Heart right ventricle (tissue), 16 donors: ENCODE data around the gene OGDHL. TPM values are rescaled to one million over a fixed set of nuclear protein-coding genes. Genes with fewer than 3 reads are reported as not detected.

Experiments used
- ATAC-seq, 8 donors: fragments of 200-7000 bp; cut with Tn5 transposase; one replicate each; pipeline ENCODE4 v1.9.1; 2020; ENCODE audit warnings: mild to moderate bottlenecking in 8 of 8, moderate library complexity in 8 of 8, moderate number of reproducible peaks in 1 of 8
- DNase-seq, 2 donors: peaks; one replicate each; pipeline ENCODE4 v3.0.0-alpha.2; 2020
- H3K27ac ChIP-seq, 10 donors: fragments of 200-600 bp; sonication (generic) in 2 of 10; one replicate each; pipeline versions ENCODE4 v1.5.0 to v1.8.0; 2020 to 2022; ENCODE audit warnings: mild to moderate bottlenecking in 3 of 10
- H3K27me3 ChIP-seq, 7 donors: fragments of 200-600 bp; one replicate each; pipeline ENCODE4 v1.8.0; 2021 to 2022; ENCODE audit warnings: mild to moderate bottlenecking in 2 of 7
- H3K36me3 ChIP-seq, 9 donors: fragments of 200-600 bp; sonication (generic) in 1 of 9; one replicate each; pipeline versions ENCODE4 v1.5.0 to v1.8.0; 2020 to 2022; ENCODE audit warnings: mild to moderate bottlenecking in 2 of 9
- H3K4me1 ChIP-seq, 9 donors: fragments of 200-600 bp; sonication (generic) in 1 of 9; one replicate each; pipeline versions ENCODE4 v1.5.0 to v1.8.0; 2020 to 2022; ENCODE audit warnings: mild to moderate bottlenecking in 4 of 9
- H3K4me3 ChIP-seq, 10 donors: fragments of 200-600 bp; sonication (generic) in 2 of 10; one replicate each; pipeline versions ENCODE4 v1.5.0 to v1.8.0; 2020 to 2022; ENCODE audit warnings: mild to moderate bottlenecking in 7 of 10, moderate library complexity in 2 of 10
- H3K9me3 ChIP-seq, 11 donors: fragments of 200-600 bp in 10 of 11; sonication (generic) in 2 of 11; one replicate each; pipeline versions ENCODE4 v1.5.0 to v1.8.0; 2013 to 2022; ENCODE audit warnings: mild to moderate bottlenecking in 2 of 11, control low read depth in 1 of 11, moderate library complexity in 1 of 11
- WGBS, 2 donors: extraction: QIAGEN DNeasy Blood & Tissue Kit; methylation state at CpG; one replicate each; pipeline ENCODE4 v1.1.7; 2013; ENCODE audit warnings: inconsistent platforms in 1 of 2; 5-methylcytosine and 5-hydroxymethylcytosine counted together
- intact Hi-C, 10 donors: fragments of 100-400 bp; cut with DNase I; formaldehyde crosslinking; loops; one replicate each; pipeline versions ENCODE4 v1.11.1 to v1.14.2; 2022
- polyA plus RNA-seq, 2 donors: library from polyadenylated mRNA; stranded (reverse); fragments of 200-250 nt; gene quantifications; one replicate each; pipeline ENCODE4 v1.2.3, GENCODE V29; 2013
- total RNA-seq, 10 donors: library from RNA; stranded (reverse); fragmentation: NEBNext Ultra II Directional in 3 of 10; extraction: Animal tissue kit (Norgen Biotek cat#: 25700) in 3 of 10; gene quantifications; one replicate each; pipeline versions ENCODE4 v1.2.1 to v1.2.4, GENCODE V29; 2021 to 2023
- TF ChIP-seq, protein P1 (sequence below), 9 donors: fragments of 200-600 bp; sonication (generic) in 2 of 9; IDR thresholded peaks; one replicate each; pipeline versions ENCODE4 v1.5.0 to v1.8.0; 2021 to 2022; ENCODE audit warnings: antibody characterized with exemption in 9 of 9, mild to moderate bottlenecking in 5 of 9, moderate library complexity in 1 of 9
- donor health status: Arrhythmogenic right ventricular cardiomyopathy.
- donor health status: ischemic (EF 13 %, LVEDD 7.1; RV severe dilation, severe dysfunction).
- donor health status: healthy with polysubstance abuse.
- donor health status: DM: no; HTN: yes; CAD: no.
- donor health status: DM: no; HTN: no; CAD: no.
- donor health status: ischemic (EF 25% LVEDD 6.9; RV normal size, moderate dysfunction).
- donor health status: ischemic (EF 25% LVEDD 5.7; RV mildly dilated, moderate dysfunction).
- donor health status: healthy.
- donor health status: DM: yes; HTN: yes; CAD: no.
- donor health status: Ischemic cardiomyopathy.
- donor health status: ischemic (EF 35%, LVEDD 5.7; RV mildly dilated, moderate dysfunction).
- donor health status: nonischemic (EF 11% LVEDD 7.7; RV severe dilation, severe dysfunction).
- donor health status: DM: yes; HTN: yes; CAD: no.
- donor health status: PGD.
- donor health status: ischemic (EF 29% LVEDD 5.4; RV normal size, mild dysfunction).
- donor health status: nonischemic (EF 23%, LVEDD 6.1; RV moderate dilation, normal function).

The OGDHL gene
- total and polyA plus RNA-seq, 12 donors: 0.07 to 11.4 (median 2.4) TPM

DNA sequence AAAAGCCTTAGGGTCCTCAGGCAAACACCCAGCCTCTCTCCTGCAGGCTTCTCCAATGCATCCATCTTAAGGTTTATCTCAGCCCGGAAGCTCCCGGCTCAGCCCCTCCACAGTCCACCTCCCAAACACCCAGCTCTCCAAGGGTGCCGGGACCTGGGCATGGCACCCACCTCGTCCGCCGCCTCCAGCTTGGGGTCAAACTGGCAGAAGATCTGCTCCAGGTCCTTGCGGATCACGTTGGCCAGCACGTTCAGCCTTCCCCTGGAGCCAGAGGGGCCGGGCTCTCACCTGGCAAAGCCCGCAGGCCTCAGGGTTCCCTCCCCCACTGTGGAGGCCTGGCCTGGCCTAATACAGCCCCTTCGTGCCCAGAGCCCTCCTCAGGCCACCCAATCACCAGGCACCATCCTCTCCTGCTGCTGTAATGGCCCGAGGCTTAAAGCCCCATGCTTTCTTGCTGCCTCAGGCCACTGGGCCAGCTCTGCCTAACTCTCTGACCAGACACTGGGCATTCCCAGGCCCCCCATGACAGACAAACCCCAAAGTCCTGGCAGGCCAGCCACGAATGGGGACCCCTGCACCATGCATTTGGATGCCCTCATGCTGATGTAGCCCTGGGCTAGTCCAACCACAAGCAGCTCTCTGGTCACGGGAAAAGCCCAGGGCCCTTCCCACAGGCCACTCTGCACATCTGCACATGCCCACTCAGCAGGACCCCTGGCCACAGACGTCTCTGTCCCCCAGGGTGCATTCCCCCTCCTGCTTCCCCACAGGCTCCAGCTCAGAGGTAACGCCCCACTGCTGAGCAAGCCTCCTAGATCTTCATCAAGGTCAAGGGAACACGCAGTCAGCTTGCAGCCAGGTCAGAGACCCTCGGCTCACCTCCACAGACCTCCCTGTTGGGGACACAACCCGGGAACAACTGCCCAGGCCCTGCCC lies 12.3 kb downstream of the OGDHL start:
- ATAC-seq: no peak
- intact Hi-C loops: no loop called here
- peaks cover 0 to 14% (median 0%) of the 10 kb centered on the region in 7 donors for H3K27me3 ChIP-seq
- H3K36me3 ChIP-seq: no peaks in the 10 kb centered on the region
- TF ChIP-seq, protein P1, sequence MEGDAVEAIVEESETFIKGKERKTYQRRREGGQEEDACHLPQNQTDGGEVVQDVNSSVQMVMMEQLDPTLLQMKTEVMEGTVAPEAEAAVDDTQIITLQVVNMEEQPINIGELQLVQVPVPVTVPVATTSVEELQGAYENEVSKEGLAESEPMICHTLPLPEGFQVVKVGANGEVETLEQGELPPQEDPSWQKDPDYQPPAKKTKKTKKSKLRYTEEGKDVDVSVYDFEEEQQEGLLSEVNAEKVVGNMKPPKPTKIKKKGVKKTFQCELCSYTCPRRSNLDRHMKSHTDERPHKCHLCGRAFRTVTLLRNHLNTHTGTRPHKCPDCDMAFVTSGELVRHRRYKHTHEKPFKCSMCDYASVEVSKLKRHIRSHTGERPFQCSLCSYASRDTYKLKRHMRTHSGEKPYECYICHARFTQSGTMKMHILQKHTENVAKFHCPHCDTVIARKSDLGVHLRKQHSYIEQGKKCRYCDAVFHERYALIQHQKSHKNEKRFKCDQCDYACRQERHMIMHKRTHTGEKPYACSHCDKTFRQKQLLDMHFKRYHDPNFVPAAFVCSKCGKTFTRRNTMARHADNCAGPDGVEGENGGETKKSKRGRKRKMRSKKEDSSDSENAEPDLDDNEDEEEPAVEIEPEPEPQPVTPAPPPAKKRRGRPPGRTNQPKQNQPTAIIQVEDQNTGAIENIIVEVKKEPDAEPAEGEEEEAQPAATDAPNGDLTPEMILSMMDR (IDR thresholded peaks at IDR 0.05): no peak
- 79 to 83% methylated on average over 20 of the region's 20 CpGs for WGBS, 2 donors
- H3K9me3 ChIP-seq: no peaks in the 10 kb centered on the region
- no peak overlapping the region for H3K4me3 ChIP-seq
- H3K4me1 ChIP-seq: no peaks in the 10 kb centered on the region
- no peak for DNase-seq
- H3K27ac ChIP-seq: no peak overlapping the region

DNA sequence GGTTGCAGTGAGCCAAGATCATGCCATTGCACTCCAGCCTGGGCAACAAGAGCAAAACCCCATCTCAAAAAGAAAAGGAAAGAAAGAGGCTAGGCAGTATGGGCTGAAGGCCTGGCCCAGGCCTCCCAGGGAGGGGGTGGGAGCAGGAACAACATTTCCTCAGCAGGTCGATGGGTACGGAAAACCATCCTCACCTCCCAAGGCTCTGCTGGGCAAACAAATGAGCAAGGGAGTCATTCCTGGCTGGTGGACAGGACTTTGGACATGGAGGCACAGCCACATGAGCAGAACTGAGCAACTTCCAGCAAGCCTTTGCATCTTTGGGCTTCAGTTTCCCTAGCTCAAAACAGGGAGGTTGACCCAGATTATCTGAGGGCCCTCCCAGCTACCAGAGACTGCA lies 13.0 kb downstream of the OGDHL start:
- Histone ChIP-seq H3K4me1 (no peaks in the 10 kb centered on the region), H3K9me3 (no peaks in the 10 kb centered on the region), H3K27me3 (peaks cover 0 to 14% (median 0%) of the 10 kb centered on the region in 7 donors), H3K4me3 (no peak overlapping the region), H3K36me3 (no peaks in the 10 kb centered on the region), H3K27ac (no peak overlapping the region)
- 83 to 91% methylated on average over 2 of the region's 2 CpGs for WGBS, 2 donors
- DNase-seq (no peak), ATAC-seq (no peak)
- intact Hi-C loops: no loop called here
- TF ChIP-seq, protein P1 (IDR thresholded peaks at IDR 0.05): no peak

DNA sequence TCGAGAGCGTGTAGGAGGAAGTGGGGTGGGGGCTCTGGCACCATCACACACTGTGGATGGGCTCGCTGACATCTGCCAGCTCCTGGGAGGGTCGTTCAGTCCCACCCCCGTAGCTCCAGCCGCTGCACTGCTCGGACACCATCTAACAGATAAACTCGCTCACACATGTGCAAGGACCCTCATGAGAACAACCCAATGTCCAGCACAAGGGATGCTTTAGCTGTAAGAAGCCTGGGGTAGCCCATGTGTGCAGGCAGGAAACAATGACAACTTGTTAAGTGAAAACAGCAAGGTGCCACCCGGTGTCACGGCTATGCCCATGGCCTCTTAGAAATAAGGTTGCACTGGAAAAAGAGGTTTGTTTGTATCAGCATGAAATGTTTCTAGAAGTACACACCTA lies 14.1 kb downstream of the OGDHL start:
- ATAC-seq (no peak), DNase-seq (no peak)
- peaks cover 0 to 14% (median 0%) of the 10 kb centered on the region in 7 donors for H3K27me3 ChIP-seq
- no peak overlapping the region for H3K27ac ChIP-seq
- 59 to 64% methylated on average over 10 of the region's 10 CpGs for WGBS, 2 donors
- no peak overlapping the region for H3K4me3 ChIP-seq
- TF ChIP-seq, protein P1 (IDR thresholded peaks at IDR 0.05): no peak
- no peaks in the 10 kb centered on the region for H3K36me3 ChIP-seq
- intact Hi-C loops: no loop called here
- no peaks in the 10 kb centered on the region for H3K9me3 ChIP-seq
- H3K4me1 ChIP-seq: no peaks in the 10 kb centered on the region

DNA sequence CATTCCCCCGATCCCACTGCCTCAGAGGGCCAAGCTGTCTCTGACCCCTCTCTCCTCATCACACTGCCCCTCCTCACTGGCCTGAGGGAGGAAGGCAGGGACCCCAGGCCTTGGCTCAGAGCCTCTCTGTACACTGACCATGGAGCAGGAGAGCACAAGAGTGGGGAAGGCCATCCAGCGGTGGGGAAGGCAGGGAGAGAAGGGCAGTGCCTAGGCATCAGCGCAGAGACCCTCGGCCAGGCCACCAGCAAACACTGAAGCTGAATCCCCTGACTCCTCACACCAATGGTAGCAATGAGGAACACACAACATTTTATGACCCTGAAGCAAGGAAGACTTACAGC lies 14.8 kb downstream of the OGDHL start:
- H3K4me1 ChIP-seq: no peaks in the 10 kb centered on the region
- TF ChIP-seq, protein P1 (IDR thresholded peaks at IDR 0.05): no peak
- no peaks in the 10 kb centered on the region for H3K36me3 ChIP-seq
- ATAC-seq (no peak), DNase-seq (no peak)
- peaks cover 0 to 9% (median 0%) of the 10 kb centered on the region in 7 donors for H3K27me3 ChIP-seq
- intact Hi-C loops: no loop called here
- WGBS, 2 donors: 85 to 86% methylated on average over 4 of the region's 4 CpGs
- no peaks in the 10 kb centered on the region for H3K9me3 ChIP-seq
- H3K4me3 ChIP-seq: no peak overlapping the region
- H3K27ac ChIP-seq: no peak overlapping the region
